GM12874 (cell line): ENCODE measurements around the gene FAM149B1.

Experiments
- CTCF ChIP-seq: IDR thresholded peaks from 2 replicates; pipeline ENCODE4 v1.5.1; 2011; ENCODE audit warnings: low read depth, mild to moderate bottlenecking, control low read depth, low read length, moderate library complexity; ENCODE audit not compliant: insufficient read depth

The FAM149B1 gene

GRCh38 chr10:73167783-73168464 is at the start of gene FAM149B1, which contains the start of gene ECD:
Gene FAM149B1 (plus strand): TSS chr10:73168119. CDS start chr10:73168340, 221 bp downstream.
Gene ECD (minus strand): TSS chr10:73168008. CDS start chr10:73163937, 4,071 bp downstream.
- peak; percentile 31; the same call in 1 of the 2 replicates for TF ChIP-seq CTCF

GRCh38 chr10:73119457-73119856 is 48.5 kb upstream of the FAM149B1 start:
- no peak for TF ChIP-seq CTCF

DNA sequence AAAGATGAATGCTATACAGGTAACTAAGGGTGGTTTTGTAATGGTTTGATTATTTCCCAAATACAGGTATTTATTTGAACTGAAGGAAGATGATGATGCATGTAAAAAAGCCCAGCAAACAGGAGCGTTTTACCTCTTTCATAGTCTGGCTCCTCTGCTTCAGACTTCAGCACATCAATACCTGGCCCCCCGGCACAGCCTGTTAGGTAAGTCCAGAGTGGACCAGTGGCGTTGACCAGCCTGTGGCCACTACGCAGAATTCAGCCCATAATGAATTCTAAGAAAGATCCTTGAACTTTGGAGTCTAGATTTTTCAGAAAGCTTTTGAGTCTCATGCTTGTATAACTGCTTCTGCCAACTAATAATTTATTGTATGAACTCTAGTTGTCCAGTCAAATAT is 48.0 kb upstream of the FAM149B1 start:
- no peak for TF ChIP-seq CTCF

GRCh38 chr10:73126343-73126742 is 41.6 kb upstream of the FAM149B1 start:
- TF ChIP-seq CTCF = no peak

DNA sequence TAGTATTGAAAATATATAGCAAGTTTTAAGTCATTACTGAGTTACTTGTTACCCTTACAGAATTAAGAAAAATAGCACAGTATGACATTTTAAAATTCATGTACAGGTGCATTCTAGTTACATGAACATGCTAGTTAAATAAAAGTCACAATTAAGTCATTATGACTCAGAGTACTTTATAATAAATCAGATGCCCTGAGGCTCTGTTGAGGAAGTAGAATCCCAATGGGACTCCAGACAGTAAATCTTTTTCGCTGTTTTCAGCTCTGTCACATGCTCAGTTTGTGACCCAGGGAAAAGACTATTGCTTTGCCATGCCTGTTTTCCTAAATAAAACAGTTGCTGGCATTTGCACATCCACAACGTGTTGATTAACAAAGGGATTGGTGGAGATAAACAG is 36.6 kb upstream of the FAM149B1 start:
- no peak for TF ChIP-seq CTCF

- no peak for TF ChIP-seq CTCF
These were observed 35.8 kb upstream of the FAM149B1 start for GRCh38 chr10:73131913-73132686.

GRCh38 chr10:73134727-73135126 is 33.2 kb upstream of the FAM149B1 start:
- no peak for TF ChIP-seq CTCF
